VCaP (cell line): ENCODE measurements around the gene AKAP7.
A peak's percentile ranks its signal among the peaks of the same experiment; 100 is the strongest.

Experiments used
- H3K27ac ChIP-seq: fragments of 450-650 bp; 2 replicates; pipeline ENCODE4 v1.5.1; 2017
- TF ChIP-seq, protein P1 (sequence below): fragments of 450-650 bp; conservative IDR thresholded peaks from 2 replicates; pipeline ENCODE4 v1.5.1; 2017; ENCODE audit warnings: mild to moderate bottlenecking, moderate library complexity

Gene AKAP7

DNA sequence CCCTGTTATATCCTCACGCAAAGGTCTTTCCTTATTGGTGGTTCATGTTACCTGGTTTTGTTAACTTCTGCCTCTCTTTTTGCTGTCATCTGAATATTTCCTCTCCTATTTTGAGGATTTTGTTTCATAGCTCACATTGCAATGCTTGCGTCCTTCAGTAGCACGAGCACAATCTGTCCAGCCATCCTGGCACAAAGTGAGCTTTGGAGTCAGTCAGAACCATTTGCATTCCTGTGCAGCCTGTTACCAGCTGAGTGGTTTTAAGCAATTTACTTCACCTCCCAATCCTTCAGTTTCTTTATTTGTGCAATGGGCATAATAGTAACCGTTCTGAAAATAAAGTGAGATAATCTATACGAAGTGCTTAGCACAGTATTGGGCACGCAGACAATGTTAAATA is 42.7 kb downstream of the AKAP7 start:
- TF ChIP-seq, protein P1, sequence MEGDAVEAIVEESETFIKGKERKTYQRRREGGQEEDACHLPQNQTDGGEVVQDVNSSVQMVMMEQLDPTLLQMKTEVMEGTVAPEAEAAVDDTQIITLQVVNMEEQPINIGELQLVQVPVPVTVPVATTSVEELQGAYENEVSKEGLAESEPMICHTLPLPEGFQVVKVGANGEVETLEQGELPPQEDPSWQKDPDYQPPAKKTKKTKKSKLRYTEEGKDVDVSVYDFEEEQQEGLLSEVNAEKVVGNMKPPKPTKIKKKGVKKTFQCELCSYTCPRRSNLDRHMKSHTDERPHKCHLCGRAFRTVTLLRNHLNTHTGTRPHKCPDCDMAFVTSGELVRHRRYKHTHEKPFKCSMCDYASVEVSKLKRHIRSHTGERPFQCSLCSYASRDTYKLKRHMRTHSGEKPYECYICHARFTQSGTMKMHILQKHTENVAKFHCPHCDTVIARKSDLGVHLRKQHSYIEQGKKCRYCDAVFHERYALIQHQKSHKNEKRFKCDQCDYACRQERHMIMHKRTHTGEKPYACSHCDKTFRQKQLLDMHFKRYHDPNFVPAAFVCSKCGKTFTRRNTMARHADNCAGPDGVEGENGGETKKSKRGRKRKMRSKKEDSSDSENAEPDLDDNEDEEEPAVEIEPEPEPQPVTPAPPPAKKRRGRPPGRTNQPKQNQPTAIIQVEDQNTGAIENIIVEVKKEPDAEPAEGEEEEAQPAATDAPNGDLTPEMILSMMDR = no peak
- H3K27ac ChIP-seq = no peak overlapping the region

DNA sequence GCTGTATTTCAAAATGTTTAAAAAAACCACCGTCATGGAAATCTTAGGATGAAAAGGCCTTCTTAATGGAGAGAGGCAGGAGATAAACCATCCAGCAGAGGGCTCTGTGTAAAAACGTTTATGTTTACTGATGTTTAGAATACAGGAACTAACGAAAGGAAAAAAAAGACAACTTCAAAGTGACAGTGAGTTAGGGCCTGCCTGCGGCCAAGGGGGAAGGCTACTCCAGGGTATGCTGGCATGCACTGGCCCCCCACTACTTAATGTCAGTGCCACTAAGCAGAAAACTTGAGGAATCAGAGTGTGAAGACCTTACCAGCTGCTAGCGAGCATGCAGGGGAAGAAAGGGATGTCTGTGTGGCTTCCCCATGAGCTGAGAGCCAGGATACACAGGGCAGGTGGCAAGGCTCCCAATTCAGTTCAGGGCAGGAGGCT is 47.7 kb downstream of the AKAP7 start:
- TF ChIP-seq, protein P1 = peak; percentile 78
- H3K27ac ChIP-seq = no peak overlapping the region

DNA sequence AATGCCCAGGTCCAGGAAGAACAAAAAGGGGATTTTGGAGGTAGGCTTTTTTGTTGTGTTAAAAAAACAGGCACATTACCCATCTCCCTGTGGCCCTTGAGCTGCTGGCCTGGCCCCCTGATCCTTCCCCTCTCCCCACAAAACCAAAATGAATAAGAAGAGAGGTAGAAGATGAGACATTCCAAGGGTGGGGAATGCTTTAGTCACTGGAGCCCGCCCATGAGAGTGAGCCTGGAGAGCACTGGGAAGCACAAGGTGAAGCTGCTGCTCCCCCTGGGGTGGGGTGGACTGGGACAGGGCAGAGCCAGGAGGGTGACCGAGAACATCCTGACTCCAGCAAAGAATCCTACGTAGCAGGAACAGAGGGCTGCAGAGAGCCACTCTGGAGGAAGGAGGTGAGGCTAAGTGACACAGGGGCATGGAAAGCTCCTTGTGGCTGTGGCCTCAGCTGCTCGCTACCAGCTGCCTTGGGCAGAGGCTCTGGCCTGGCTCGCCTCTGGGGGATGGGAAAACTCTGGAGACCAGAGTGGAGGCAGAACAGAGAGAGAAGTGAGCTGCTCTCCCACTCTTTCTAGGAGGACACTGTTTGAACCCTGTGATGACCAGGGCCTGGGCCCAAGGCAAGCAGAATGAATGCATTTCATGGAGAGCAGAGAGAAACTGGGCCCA is 48.3 kb downstream of the AKAP7 start:
- TF ChIP-seq, protein P1 = no peak

GRCh38 chr6:131191590-131191989 is 56.3 kb downstream of the AKAP7 start:
- TF ChIP-seq, protein P1 = no peak
- no peak overlapping the region for H3K27ac ChIP-seq

More for the DNA sequence above, 48.3 kb downstream of the AKAP7 start:
- no peak overlapping the region for H3K27ac ChIP-seq

DNA sequence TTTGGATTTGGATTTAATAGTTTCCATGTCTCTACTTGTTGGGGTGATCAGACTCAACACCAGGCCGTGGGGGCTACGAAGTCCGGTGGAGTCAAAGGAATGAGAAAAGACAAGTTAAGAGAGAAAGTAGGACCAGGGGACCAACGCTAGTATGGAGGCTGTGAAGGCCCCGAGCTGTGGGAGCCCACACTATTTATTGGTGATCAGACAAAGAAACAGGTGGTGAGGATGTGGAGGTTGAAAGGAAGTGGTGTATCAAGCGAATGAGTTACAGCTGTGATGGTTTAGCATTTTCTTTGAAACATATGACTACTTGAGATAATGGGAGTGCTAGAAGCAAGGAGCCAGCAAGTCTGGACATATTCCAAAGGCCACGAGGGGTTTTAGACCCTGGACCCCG is 62.4 kb downstream of the AKAP7 start:
- no peak overlapping the region for H3K27ac ChIP-seq
- TF ChIP-seq, protein P1 = no peak

- H3K27ac ChIP-seq = no peak overlapping the region
- TF ChIP-seq, protein P1 = peak; percentile 73
Measured at GRCh38 chr6:131199568-131200272, 64.5 kb downstream of the AKAP7 start.

- TF ChIP-seq, protein P1 = peak; percentile 69
- H3K27ac ChIP-seq = no peak overlapping the region
Measured at GRCh38 chr6:131205481-131206244, 70.4 kb downstream of the AKAP7 start.
